OCI-LY7 (cell line): ENCODE data around the gene ARHGAP29. TPM values are rescaled to one million over a fixed set of nuclear protein-coding genes. Genes with fewer than 3 reads are reported as not detected.
"Not testable (repeated sequence)": the region's sequence is repeated elsewhere in the genome, so short reads cannot be mapped to it uniquely, and the experiment has no call there.

ENCODE experiments used
- BruUV-seq: library from RNA; stranded (reverse); fragments of 400-500 nt; replicated peaks from 2 replicates; lab custom pipeline; 2021; lab: Mats Ljungman, UMichigan
- CTCF ChIA-PET: fragments of 300-600 bp; sonication (Branson Sonifier 250); formaldehyde crosslinking; loops from one replicate; lab custom pipeline; 2022; ENCODE audit warnings: antibody characterized with exemption; ENCODE audit not compliant: unreplicated experiment; lab: Charles Lee
- POLR2A ChIA-PET: fragments of 300-600 bp; sonication (Branson Sonifier 250); formaldehyde crosslinking; loops from one replicate; lab custom pipeline; 2022; ENCODE audit warnings: antibody characterized with exemption; lab: Charles Lee
- DNase-seq: peaks from one replicate; pipeline ENCODE4 v3.0.0-alpha.2; 2015; ENCODE audit warnings: low spot score
- H2AFZ ChIP-seq: fragments of 200-600 bp; sonication (generic), shearing (Covaris generic); 2 replicates; pipeline ENCODE4 v1.6.1; 2014; ENCODE audit warnings: mild to moderate bottlenecking, antibody characterized with exemption, low read length, moderate library complexity
- H3K27ac ChIP-seq: fragments of 200-600 bp; sonication (generic); 2 replicates; pipeline ENCODE4 v1.5.1; 2014; ENCODE audit warnings: mixed run types, low read depth, mild to moderate bottlenecking, moderate library complexity, low read length, inconsistent platforms; ENCODE audit not compliant: poor library complexity, severe bottlenecking
- H3K36me3 ChIP-seq: fragments of 200-600 bp; sonication (generic); 2 replicates; pipeline ENCODE4 v1.6.1; 2014; ENCODE audit warnings: mild to moderate bottlenecking, antibody characterized with exemption, low read length, moderate library complexity, mixed read lengths; ENCODE audit not compliant: insufficient read depth
- H3K4me1 ChIP-seq: fragments of 200-600 bp; sonication (generic); 2 replicates; pipeline ENCODE4 v1.5.1; 2014; ENCODE audit warnings: mild to moderate bottlenecking, low read length; ENCODE audit not compliant: insufficient read depth, poor library complexity, severe bottlenecking
- H3K4me2 ChIP-seq: fragments of 200-600 bp; sonication (generic); 2 replicates; pipeline ENCODE4 v1.6.1; 2014; ENCODE audit warnings: mild to moderate bottlenecking, low read length
- H3K4me3 ChIP-seq: fragments of 200-600 bp; sonication (generic); 2 replicates; pipeline ENCODE4 v1.5.1; 2014; ENCODE audit warnings: mild to moderate bottlenecking, low read depth, low read length; ENCODE audit not compliant: poor library complexity, severe bottlenecking
- H3K79me2 ChIP-seq: fragments of 200-600 bp; sonication (generic); 2 replicates; pipeline ENCODE4 v1.6.1; 2016; ENCODE audit warnings: low read depth, mild to moderate bottlenecking, low read length, moderate library complexity, mixed read lengths; ENCODE audit not compliant: insufficient read depth
- H3K9me2 ChIP-seq: fragments of 200-600 bp; sonication (generic); 2 replicates; pipeline ENCODE4 v1.6.1; 2016; ENCODE audit warnings: mild to moderate bottlenecking, low read length, mixed read lengths; ENCODE audit not compliant: insufficient read depth
- H3K9me3 ChIP-seq: fragments of 200-600 bp; sonication (generic); 2 replicates; pipeline ENCODE4 v1.6.1; 2014; ENCODE audit warnings: mild to moderate bottlenecking, mixed run types, low read length, mixed read lengths
- H4K20me1 ChIP-seq: fragments of 200-600 bp; sonication (generic); 2 replicates; pipeline ENCODE4 v1.6.1; 2014; ENCODE audit warnings: mild to moderate bottlenecking, antibody characterized with exemption, low read length, moderate library complexity, mixed read lengths; ENCODE audit not compliant: insufficient read depth
- CTCF ChIP-seq: fragments of 200-600 bp; sonication (generic); conservative IDR thresholded peaks from 2 replicates; pipeline ENCODE4 v1.5.1; 2014; ENCODE audit warnings: mild to moderate bottlenecking, antibody characterized with exemption, low read length, moderate library complexity, mixed read lengths
- EZH2phosphoT487 ChIP-seq: fragments of 200-600 bp; sonication (generic); IDR thresholded peaks from 2 replicates; pipeline ENCODE4 v1.6.1; 2018; ENCODE audit warnings: low read depth, borderline replicate concordance, mild to moderate bottlenecking, mixed run types, antibody characterized with exemption, low read length, moderate library complexity, mixed read lengths
- intact Hi-C: fragments of 100-400 bp; cut with micrococcal nuclease; formaldehyde crosslinking; loops from one replicate; pipeline ENCODE4 v1.10.0; 2022; ENCODE audit not compliant: unreplicated experiment
- total RNA-seq, 2 experiments: library from RNA; depleted of rRNA in 1 of 2; stranded (reverse); fragments of >200 nt in 1 of 2; shearing (Covaris generic) in 1 of 2; gene quantifications; 2 replicates each; pipeline ENCODE4 v1.2.3, GENCODE V29; 2014 to 2022

Gene ARHGAP29
- total RNA-seq, 2 experiments from 2014 or later, result 0.06 TPM; not detected in 1

- intact Hi-C loops, result no loop called here
- Histone ChIP-seq H3K36me3 (no peaks in the 10 kb centered on the region), H2AFZ (no peak overlapping the region), H3K4me2 (no peak overlapping the region), H3K9me2 (no peaks in the 10 kb centered on the region), H4K20me1 (no peaks in the 10 kb centered on the region), H3K27ac (no peak overlapping the region), H3K9me3 (no peaks in the 10 kb centered on the region), H3K79me2 (no peaks in the 10 kb centered on the region), H3K4me3 (no peak overlapping the region), H3K4me1 (no peaks in the 10 kb centered on the region)
- no peak for DNase-seq
- POLR2A ChIA-PET, result interaction anchor here (1.2 kb wide), 1 partner anchor 20 kb away, joined by 4 read pairs; no protein-coding TSS in a partner anchor
- BruUV-seq, result no TSS peak
- TF ChIP-seq EZH2phosphoT487 (no peak), CTCF (no peak)
- CTCF ChIA-PET, result no interaction called here
These were observed 68.3 kb downstream of the ARHGAP29 start for GRCh38 chr1:94169126-94169525.

GRCh38 chr1:94165843-94166242, 71.5 kb downstream of the ARHGAP29 start:
- no peak for DNase-seq
- intact Hi-C loops, result no loop called here

GRCh38 chr1:94164885-94165284, 72.5 kb downstream of the ARHGAP29 start:
- POLR2A ChIA-PET, H4K20me1 ChIP-seq, H3K4me1 ChIP-seq, H3K9me2 ChIP-seq, intact Hi-C loops, H3K79me2 ChIP-seq, CTCF ChIA-PET, DNase-seq, H3K4me3 ChIP-seq, H2AFZ ChIP-seq, H3K9me3 ChIP-seq, BruUV-seq, H3K36me3 ChIP-seq, H3K4me2 ChIP-seq, H3K27ac ChIP-seq: not testable (repeated sequence)

More at GRCh38 chr1:94165843-94166242, 71.5 kb downstream of the ARHGAP29 start:
- H3K4me2 ChIP-seq, result no peak overlapping the region
- H3K4me1 ChIP-seq, result no peaks in the 10 kb centered on the region
- no peaks in the 10 kb centered on the region for H3K36me3 ChIP-seq
- TF ChIP-seq EZH2phosphoT487 (no peak), CTCF (no peak)
- H3K27ac ChIP-seq, result no peak overlapping the region
- H3K4me3 ChIP-seq, result no peak overlapping the region
- no TSS peak for BruUV-seq
- no peaks in the 10 kb centered on the region for H3K9me3 ChIP-seq
- no peaks in the 10 kb centered on the region for H3K9me2 ChIP-seq
- H3K79me2 ChIP-seq, result no peaks in the 10 kb centered on the region
- no peak overlapping the region for H2AFZ ChIP-seq
- CTCF ChIA-PET, result no interaction called here
- POLR2A ChIA-PET, result interaction anchor here (1.3 kb wide), 1 partner anchor 37 kb away, joined by 3 read pairs; no protein-coding TSS in a partner anchor
- no peaks in the 10 kb centered on the region for H4K20me1 ChIP-seq

DNA sequence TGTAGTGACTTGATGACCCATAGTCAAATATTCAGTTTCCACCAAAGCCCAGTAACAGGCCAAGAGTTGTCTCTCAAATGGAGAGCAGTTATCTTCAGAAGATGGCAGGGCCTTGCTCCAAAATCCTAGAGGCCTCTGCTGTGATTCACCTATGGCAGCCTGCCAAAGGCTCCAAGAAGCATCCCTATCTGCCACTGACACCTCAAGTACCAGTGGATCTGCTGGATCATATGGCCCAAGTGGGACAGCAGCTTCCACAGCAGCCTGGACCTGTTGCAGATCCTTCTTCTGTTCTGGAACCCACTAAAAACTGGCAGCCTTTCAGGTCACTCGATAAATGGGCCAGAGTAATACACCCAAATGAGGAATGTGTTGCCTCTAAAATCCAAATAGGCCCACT, 73.3 kb downstream of the ARHGAP29 start:
- POLR2A ChIA-PET, BruUV-seq: not testable (repeated sequence)

DNA sequence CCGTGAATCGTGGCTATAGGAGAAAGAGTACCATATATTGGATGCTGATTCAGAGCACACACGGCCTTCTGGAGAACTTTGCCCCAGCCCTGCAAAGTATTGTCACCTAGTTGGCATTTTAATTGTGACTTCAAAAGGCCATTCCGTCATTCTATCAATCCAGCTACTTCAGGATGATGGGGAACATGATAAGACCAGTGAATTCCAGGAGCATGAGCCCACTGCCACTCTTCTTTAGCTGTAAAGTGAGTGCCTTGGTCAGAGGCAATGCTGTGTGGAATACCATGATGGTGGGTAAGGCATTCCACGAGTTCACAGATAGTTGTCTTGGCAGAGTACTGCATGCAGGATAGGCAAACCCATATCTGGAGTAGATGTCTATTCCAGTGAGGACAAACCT, 74.1 kb downstream of the ARHGAP29 start:
- H2AFZ ChIP-seq, CTCF ChIA-PET, DNase-seq, H3K9me3 ChIP-seq, H3K36me3 ChIP-seq, intact Hi-C loops, H3K27ac ChIP-seq, H3K9me2 ChIP-seq, H4K20me1 ChIP-seq, H3K4me2 ChIP-seq, POLR2A ChIA-PET, H3K4me1 ChIP-seq, H3K4me3 ChIP-seq, H3K79me2 ChIP-seq, BruUV-seq: not testable (repeated sequence)

More for the DNA sequence above, 73.3 kb downstream of the ARHGAP29 start:
- H3K27ac ChIP-seq, H3K4me2 ChIP-seq, H3K9me3 ChIP-seq, H2AFZ ChIP-seq, H3K4me1 ChIP-seq, H3K4me3 ChIP-seq, H3K79me2 ChIP-seq, H4K20me1 ChIP-seq, H3K36me3 ChIP-seq, intact Hi-C loops, DNase-seq, H3K9me2 ChIP-seq, CTCF ChIA-PET: not testable (repeated sequence)
